SIG-M5 treated with dmso at 0.1 percent for 504 hours (cell line): ENCODE results near the gene TMEM158.

Experiments
- DNase-seq: peaks from one replicate; lab custom pipeline; 2025; ENCODE audit not compliant: unreplicated experiment; lab: John Stamatoyannopoulos, UW

The TMEM158 gene

GRCh38 chr3:45226206-45226915 is at the start of gene TMEM158:
TSS of gene TMEM158 (minus strand) at chr3:45226287. CDS start at chr3:45226027, 260 bp downstream.
- peak; percentile 51 for DNase-seq

- DNase-seq = no peak
Observed at GRCh38 chr3:45275006-45275704, 49.1 kb upstream of the TMEM158 start.

GRCh38 chr3:45273681-45274515 is 47.8 kb upstream of the TMEM158 start:
- DNase-seq = peak; percentile 8

GRCh38 chr3:45272828-45273470 is 46.9 kb upstream of the TMEM158 start:
- no peak for DNase-seq

- no peak for DNase-seq
Observed at GRCh38 chr3:45272032-45272810, 46.1 kb upstream of the TMEM158 start.

- DNase-seq = no peak
Observed at GRCh38 chr3:45269952-45270351, 43.9 kb upstream of the TMEM158 start.

- no peak for DNase-seq
Observed at GRCh38 chr3:45267097-45267496, 41.0 kb upstream of the TMEM158 start.

- no peak for DNase-seq
Observed at GRCh38 chr3:45261333-45262110, 35.4 kb upstream of the TMEM158 start.

GRCh38 chr3:45259133-45259532 is 33.0 kb upstream of the TMEM158 start:
- no peak for DNase-seq

GRCh38 chr3:45258317-45258716 is 32.2 kb upstream of the TMEM158 start:
- DNase-seq = peak; percentile 77

- DNase-seq = no peak
Observed at GRCh38 chr3:45253316-45253715, 27.2 kb upstream of the TMEM158 start.

GRCh38 chr3:45252826-45253225 is 26.7 kb upstream of the TMEM158 start:
- DNase-seq = peak; percentile 69

GRCh38 chr3:45249391-45249790 is 23.3 kb upstream of the TMEM158 start:
- DNase-seq = no peak

GRCh38 chr3:45246241-45246640 is 20.2 kb upstream of the TMEM158 start:
- no peak for DNase-seq

GRCh38 chr3:45244356-45244755 is 18.3 kb upstream of the TMEM158 start:
- DNase-seq = no peak

GRCh38 chr3:45241206-45241605 is 15.1 kb upstream of the TMEM158 start:
- DNase-seq = no peak

- DNase-seq = no peak
Observed at GRCh38 chr3:45240292-45240691, 14.2 kb upstream of the TMEM158 start.

GRCh38 chr3:45239254-45239653 is 13.2 kb upstream of the TMEM158 start:
- no peak for DNase-seq

GRCh38 chr3:45236964-45237363 is 10.9 kb upstream of the TMEM158 start:
- DNase-seq = no peak

GRCh38 chr3:45235409-45235808 is 9.3 kb upstream of the TMEM158 start:
- no peak for DNase-seq
